OCI-LY1 (cell line): ENCODE measurements around the gene SLC6A3.

Experiments used
- CTCF ChIP-seq: fragments of 200-600 bp; sonication (generic), shearing (Covaris generic); IDR thresholded peaks from 2 replicates; pipeline ENCODE4 v1.5.1; 2017; ENCODE audit warnings: mild to moderate bottlenecking, antibody characterized with exemption, low read length, moderate library complexity, mixed read lengths
- EZH2 ChIP-seq: fragments of 200-600 bp; sonication (generic), shearing (Covaris generic); IDR thresholded peaks from 2 replicates; pipeline ENCODE4 v1.8.0; 2017; ENCODE audit warnings: borderline replicate concordance, mixed run types, mild to moderate bottlenecking, antibody characterized with exemption, low read length, moderate library complexity, mixed read lengths

- no peak for TF ChIP-seq CTCF
- TF ChIP-seq EZH2, result no peak
These were observed 70.6 kb downstream of the SLC6A3 start for GRCh38 chr5:1374679-1375055.
